WI38 (cell line): ENCODE measurements around the gene FAM210A.
"Not testable (repeated sequence)": the region's sequence is repeated elsewhere in the genome, so short reads cannot be mapped to it uniquely, and the experiment has no call there.

Source experiments
- H3K4me3 ChIP-seq: 2 replicates; pipeline ENCODE4 v1.5.1; 2011; ENCODE audit warnings: low read depth, mild to moderate bottlenecking, control low read depth, low read length
- TF ChIP-seq, protein P1 (sequence below): IDR thresholded peaks from 2 replicates; pipeline ENCODE4 v1.5.1; 2012; ENCODE audit warnings: low read depth, mild to moderate bottlenecking, control low read depth, low read length

Gene FAM210A, protein sequence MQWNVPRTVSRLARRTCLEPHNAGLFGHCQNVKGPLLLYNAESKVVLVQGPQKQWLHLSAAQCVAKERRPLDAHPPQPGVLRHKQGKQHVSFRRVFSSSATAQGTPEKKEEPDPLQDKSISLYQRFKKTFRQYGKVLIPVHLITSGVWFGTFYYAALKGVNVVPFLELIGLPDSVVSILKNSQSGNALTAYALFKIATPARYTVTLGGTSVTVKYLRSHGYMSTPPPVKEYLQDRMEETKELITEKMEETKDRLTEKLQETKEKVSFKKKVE

DNA sequence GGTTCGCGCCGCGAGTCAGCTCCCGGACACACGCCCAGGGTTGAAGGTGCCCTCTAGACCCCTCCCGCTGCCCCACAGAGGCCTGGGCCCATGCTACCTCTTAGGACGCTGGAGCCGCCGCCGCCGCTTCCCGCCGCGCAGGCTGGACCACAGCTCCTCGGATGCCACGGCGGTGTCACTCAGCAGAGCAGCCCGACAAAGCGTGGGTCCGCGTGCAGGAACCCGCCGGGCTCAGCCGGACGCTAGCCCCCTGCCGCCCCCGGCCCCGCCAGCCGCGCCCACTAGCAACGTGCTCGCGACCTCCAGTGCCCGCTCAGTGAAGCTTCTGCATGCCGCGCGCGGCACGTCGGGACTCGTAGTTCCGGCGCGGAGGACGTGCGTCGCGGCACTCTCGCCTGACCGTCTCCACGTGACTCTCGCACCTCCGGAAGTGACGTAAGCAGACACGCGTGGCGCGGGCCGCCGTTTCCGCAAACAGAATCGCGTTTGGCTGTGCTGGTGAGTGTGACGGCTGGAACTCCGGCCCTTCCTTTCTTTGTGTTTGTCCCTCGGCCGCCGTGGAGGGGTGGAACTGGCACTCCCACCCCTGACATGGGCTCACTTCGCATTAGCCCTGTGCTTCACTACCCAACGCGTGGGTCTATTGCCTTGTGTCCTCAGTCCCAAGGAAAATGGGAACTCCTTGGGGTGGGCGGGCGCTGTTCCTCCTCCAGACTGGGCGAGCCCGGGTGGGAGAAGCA, at the start of gene FAM210A, which contains the start of gene RNMT:
Gene FAM210A (minus strand): TSS at position 327 of the 740 bp plus-strand sequence. CDS start 44,481 bp downstream, outside the sequence.
Gene RNMT (plus strand): TSS at position 442 of the 740 bp plus-strand sequence. CDS start 4,845 bp downstream, outside the sequence.
- TF ChIP-seq, protein P1, sequence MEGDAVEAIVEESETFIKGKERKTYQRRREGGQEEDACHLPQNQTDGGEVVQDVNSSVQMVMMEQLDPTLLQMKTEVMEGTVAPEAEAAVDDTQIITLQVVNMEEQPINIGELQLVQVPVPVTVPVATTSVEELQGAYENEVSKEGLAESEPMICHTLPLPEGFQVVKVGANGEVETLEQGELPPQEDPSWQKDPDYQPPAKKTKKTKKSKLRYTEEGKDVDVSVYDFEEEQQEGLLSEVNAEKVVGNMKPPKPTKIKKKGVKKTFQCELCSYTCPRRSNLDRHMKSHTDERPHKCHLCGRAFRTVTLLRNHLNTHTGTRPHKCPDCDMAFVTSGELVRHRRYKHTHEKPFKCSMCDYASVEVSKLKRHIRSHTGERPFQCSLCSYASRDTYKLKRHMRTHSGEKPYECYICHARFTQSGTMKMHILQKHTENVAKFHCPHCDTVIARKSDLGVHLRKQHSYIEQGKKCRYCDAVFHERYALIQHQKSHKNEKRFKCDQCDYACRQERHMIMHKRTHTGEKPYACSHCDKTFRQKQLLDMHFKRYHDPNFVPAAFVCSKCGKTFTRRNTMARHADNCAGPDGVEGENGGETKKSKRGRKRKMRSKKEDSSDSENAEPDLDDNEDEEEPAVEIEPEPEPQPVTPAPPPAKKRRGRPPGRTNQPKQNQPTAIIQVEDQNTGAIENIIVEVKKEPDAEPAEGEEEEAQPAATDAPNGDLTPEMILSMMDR: no peak
- peak within 1 kb of the TSS; percentile 86 for H3K4me3 ChIP-seq

DNA sequence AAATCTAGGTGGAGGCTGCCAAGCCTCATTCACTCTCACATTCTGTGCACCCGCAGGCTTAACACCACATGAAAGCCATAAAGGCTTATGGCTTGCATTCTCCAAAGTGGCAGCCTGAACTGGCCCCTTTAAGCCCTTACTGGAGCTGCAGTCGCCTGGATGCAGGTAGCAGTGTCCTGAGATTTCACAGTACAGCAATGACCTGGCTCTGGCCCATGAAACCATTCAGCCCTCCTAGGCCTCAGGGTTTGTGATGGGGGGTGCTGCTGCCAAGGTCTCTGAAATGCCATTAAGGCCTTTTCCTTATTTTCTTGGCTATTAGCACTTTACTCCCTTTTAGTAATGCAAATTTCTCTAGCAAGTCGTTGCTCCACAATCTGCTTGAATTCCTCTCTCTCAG, 48.7 kb upstream of the FAM210A start:
- no peak overlapping the region for H3K4me3 ChIP-seq
- TF ChIP-seq, protein P1: no peak

DNA sequence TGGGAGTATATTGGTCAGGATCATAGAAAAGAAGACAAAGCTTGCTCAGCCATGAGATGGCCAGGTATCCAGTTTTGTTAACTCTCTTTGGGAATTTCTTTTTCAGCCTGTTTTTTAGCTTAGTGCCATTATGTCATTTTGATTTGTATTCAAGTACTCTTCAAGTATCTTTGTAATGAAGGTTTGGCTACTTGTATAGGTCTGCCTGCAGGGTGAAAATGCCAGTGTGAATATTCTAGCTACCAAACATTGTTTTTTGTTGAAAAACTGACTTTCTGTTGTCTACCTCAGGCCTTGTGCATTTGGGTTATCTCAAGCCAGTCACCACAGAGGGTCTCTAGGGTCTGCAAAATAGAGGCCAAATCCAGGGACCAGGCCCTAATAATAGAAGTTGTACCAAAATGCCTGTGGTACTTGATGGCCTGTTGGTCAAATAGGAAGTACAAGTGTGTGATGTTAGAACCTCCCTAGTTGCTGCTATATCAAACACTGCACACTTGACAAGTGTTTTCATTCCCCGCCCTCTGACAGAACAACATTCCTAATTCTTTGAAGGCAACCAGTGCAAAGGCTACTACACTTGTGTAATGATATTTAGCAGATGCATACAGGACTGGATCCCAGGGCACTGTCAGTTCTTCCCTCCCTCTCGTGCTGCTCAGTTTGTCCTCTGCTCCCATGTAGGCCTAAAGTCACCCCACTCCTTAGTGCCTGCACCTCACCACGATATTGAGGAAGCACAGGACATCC, 36.5 kb upstream of the FAM210A start:
- TF ChIP-seq, protein P1: no peak
- H3K4me3 ChIP-seq: no peak overlapping the region

DNA sequence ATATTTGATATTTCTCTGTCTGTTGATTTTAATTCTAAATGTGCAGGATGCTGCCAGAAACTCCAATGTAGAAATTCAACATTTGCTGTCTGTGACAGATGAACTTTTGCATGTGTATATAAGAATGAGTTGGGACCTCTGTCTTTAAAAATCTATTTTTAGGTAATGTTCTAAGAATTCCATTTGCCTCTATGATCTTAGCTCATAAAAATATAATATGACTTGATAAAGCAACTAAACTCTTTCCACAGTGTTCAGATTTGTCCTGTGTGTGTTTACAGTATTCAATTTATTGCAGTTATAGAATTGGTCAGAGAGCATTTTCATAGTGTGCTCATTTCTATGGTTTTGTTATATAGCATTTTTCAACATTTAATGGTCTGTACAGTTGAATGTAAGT, 33.7 kb upstream of the FAM210A start:
- TF ChIP-seq, protein P1: no peak

DNA sequence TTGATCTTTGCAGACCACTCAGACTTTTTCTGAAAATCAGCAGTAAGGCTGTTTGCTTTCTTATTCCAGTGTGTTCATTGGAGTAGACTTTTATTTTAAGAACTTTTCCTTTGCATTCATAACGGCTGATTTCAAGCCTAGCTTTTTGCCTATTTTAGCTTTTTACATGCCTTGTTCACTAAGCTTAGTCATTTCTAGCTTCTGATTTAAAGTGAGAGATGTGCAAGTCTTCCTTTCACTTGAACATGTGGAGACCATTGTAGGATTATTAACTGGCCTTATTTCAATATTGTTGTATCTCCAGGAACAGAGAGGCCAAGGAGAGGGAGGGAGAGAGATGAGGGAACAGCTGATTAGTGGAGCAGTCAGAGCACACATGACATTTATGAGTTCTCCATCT, 32.3 kb upstream of the FAM210A start:
- TF ChIP-seq, protein P1: no peak
- H3K4me3 ChIP-seq: no peak overlapping the region

More for the DNA sequence above, 33.7 kb upstream of the FAM210A start:
- H3K4me3 ChIP-seq: no peak overlapping the region

DNA sequence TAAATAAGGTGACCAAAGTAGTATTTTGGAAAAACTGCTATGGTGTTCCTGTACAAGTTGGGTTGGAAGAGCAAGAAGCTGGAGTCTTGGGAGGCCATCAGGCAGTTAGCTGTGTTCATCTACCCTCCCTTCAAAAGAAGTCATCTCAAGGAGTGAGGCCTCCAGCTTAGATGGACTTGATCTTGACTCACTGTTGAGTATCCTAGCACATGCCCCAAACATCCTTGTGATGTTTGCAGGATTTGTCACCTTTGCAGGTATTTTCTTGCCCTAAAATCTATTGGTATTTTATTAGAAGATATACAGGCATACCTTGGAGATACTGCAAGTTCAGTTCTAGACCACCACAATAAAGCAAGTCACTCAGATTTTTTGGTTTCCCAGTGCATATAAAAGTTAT, 30.3 kb upstream of the FAM210A start:
- H3K4me3 ChIP-seq: no peak overlapping the region
- TF ChIP-seq, protein P1: no peak

DNA sequence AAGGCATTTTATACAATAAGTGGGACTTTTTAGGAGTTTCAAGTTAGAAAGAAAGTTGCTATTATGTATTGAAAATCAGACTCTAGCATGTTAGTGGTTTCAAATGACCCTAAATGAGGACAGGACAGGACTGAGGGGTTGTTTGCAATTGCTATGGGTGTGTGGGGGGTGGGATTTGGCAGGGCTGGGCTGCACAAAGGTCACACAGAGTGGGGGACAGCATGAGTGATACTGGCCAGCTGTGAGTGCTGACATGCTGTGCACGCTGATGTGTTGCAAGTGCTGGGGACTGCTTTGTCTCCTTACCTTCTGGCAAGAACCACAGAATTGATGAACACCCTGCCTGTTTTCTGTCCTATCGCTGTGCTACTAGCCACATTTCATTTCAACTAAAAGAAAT, 29.9 kb upstream of the FAM210A start:
- TF ChIP-seq, protein P1: no peak
- H3K4me3 ChIP-seq: no peak overlapping the region

DNA sequence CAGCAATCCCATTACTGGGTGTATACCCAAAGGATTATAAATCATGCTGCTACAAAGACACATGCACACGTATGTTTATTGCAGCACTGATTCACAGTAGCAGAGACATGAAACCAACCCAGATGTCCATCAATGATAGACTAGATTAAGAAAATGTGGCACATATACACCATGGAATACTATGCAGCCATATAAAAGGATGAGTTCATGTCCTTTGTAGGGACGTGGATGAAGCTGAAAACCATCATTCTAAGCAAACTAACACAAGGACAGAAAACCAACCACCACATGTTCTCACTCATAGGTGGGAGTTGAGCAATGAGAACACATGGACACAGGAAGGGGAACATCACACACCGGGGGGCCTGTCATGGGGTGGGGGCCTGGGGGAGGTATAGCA, 25.2 kb upstream of the FAM210A start:
- H3K4me3 ChIP-seq: not testable (repeated sequence)
